Suppressor macrophage treated with lipopolysaccharide for 1 hour (primary cell): ENCODE results near the gene TCN1.
"Not testable (repeated sequence)": the region's sequence is repeated elsewhere in the genome, so short reads cannot be mapped to it uniquely, and the experiment has no call there.

ENCODE experiments used
- DNase-seq, 3 donors: peaks; one replicate each; pipeline ENCODE4 v3.0.0-alpha.2; 2020 to 2022

The TCN1 gene

DNA sequence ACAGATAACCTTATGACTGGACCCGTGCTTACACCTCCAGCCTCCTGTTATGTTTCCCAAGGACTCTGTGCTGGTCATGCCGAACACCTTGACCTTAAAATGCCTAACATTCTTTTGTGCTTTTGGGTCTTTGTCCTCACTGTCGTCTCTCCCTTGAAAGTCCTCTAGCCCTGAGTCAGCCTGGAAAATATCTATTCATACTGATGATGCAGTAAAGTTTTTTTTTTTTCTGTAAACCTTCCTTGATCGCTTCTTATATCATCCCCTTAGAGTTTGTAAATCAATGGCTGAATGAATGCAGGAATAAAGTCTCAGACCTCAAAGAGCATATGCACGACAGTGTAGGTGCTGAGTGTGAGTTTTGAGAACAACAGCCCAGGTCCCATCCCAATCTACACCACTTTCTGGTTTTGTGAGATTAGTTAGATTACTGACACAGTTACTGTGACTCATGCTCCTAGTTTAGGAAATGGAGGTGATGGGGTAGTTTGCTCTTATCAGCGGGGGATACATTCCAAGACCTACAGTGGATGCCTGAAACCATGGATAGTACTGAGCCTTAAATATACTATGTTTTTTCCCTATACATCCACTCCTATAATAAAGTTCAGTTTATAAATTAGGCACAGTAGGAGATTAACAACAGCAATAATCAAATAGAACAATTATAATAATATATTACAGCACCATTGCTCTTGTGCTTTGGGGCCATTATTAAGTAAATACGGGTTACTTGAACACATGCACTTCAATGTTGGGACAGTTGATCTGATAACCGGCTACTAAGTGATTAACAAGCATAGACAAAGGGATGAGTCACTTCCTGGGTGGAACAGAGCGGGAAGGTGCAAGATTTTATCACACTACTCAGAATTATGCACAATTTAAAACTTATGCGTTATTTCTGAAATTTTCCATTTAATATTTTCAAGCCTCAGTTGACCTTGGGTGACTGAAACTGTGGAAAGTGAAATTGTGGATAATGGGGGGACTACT, 8.6 kb downstream of the TCN1 start:
- peak in 2 of 3 donors; percentile 21 to 32 for DNase-seq

DNA sequence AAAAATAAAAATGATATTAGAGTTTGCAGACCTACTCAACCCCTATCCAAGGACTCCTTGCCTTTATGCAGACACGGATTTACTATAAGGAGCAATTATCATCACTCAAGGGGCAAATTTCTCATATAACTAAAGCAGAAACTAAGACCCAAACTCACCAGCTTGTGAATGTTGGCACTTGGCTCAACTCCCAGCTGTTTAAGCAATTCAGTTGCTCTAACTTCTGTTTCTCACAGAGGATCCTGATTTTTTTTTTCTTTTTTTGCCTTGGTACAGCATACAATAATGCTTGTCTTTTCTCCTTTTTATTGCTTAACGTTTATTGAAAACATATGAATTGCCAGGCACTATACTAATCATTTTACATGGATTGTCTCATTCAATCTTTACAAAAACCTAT, 11.4 kb downstream of the TCN1 start:
- DNase-seq, result no peak

DNA sequence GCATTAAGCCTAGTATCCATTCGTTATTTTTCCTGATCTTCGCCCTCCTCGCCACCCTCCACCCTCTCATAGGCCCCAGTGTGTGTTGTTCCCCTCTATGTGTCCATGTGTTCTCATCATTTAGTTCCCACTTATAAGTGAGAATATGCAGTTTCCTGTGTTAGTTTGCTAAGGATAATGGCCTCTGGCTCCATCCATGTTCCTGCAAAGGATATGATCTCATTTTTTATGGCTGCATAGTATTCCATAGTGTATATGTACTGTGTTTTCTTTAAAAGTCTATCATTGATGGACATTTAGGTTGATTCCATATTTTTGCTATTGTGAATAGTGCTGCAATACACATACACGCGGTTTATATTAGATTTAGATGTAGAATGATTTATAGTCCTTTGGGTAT, 14.9 kb downstream of the TCN1 start:
- not testable (repeated sequence) for DNase-seq

DNA sequence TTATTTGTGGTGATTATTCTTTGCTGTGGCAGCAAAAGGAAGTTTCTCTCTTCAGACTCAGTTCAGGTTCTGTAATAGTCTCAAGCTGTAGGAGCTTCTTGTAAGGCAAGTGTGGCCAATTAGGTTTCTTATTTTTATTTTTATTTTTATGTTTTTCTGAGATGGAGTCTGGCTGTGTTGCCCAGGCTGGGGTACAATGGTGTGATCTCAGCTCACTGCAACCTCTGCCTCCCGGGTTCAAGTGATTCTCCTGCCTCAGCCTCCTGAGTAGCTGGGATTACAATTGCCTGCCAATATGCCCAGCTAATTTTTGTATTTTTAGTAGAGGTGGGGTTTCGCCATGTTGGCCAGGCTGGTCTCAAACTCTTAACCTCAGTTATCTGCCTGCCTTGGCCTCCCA, 16.7 kb downstream of the TCN1 start:
- not testable (repeated sequence) for DNase-seq

DNA sequence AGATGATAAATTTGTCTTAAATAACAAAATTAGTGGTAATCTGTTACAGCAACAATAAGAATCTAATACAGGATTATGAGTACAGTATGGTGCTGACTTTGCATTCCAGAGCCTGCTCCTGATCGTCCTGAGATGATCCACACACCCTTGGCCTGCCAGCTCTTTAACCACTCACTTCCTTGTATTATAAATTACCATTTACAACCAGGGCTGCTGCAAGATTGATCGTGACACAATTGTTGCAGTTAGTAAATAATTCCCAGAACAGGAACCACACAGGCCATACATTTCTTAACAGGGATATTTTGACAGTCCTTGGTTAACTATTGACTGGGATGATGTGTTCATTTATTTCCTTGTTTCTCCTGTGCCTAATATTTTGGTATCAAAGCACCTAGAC, 17.2 kb downstream of the TCN1 start:
- DNase-seq, result peak; percentile 24 to 34 (median 28)

DNA sequence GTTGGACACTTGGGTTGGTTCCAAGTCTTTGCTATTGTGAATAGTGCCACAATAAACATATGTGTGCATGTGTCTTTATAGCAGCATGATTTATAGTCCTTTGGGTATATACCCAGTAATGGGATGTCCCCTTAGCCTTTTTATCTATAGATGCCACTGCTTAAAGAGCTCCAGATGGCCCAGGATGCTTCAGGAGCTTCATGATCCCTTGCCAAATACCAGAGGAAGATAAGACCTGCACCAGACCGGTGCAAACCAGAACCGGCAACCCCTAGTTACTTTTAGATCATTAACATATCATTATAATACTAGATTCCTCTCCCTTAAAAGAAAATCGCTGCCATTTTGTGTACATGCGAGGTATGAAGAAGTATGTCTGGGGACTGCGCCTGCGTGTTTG, 17.8 kb downstream of the TCN1 start:
- not testable (repeated sequence) for DNase-seq

DNA sequence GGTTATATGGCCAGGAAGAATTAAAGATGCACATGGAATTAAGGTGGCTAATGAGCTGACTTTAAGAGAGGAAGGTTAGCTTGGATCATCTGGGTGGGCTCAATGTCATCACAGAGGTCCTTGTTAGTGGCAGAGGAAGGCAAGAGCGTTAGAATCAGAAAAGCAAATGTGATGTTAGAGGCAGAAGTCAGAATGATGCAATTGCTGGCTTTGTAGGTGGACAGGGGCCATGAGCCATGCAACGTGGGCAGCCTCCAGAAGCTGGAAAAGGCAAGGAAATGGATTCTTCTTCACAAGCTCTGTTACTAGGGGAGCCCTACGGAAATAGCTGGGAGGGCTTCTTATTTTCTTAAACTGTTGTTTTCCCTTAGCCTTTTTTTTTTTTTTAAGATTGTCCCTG, 18.7 kb downstream of the TCN1 start:
- DNase-seq, result no peak

DNA sequence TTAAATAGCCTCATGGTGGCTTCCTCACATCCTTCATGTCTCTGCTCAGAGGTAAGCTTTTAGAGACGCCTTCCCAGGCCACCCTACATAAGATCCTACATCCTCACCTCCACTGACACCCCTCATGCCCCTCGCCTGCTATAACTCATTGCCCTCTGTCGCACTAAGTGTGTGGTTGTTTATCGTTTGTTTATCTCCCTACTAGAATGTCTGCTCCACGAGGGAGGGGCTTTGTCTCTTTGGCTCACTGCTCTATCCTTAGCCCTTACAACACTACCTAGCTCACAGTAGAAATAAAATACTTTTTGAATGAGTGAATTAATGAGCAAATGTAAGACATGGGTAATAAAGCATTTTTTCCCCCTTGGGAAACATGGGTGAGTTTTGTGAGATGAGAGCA, 19.7 kb downstream of the TCN1 start:
- no peak for DNase-seq

DNA sequence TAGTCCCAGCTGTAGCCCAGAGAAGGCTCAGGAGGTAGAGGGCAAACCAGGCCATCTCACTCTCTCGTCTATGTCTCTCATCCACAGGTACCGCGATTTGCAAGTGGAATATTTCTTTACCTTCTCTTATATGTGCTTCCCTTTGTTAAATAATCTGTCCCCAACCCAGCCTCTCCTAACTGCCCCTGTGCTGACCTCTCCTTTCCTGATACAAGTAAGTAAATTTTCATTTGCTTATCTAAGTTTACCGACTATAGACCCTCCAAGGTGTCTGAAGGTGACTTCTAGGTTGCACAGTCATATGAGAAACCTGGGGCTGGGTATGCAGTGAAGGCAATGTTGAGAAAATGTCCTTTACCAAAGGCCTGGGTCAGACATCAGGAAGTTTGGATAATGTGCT, 20.9 kb downstream of the TCN1 start, which contains the start of gene CBLIF:
CBLIF (minus strand) TSS at position 101 of the 400 bp plus-strand sequence; CDS start at position 55, 46 bp downstream.
- no peak for DNase-seq

DNA sequence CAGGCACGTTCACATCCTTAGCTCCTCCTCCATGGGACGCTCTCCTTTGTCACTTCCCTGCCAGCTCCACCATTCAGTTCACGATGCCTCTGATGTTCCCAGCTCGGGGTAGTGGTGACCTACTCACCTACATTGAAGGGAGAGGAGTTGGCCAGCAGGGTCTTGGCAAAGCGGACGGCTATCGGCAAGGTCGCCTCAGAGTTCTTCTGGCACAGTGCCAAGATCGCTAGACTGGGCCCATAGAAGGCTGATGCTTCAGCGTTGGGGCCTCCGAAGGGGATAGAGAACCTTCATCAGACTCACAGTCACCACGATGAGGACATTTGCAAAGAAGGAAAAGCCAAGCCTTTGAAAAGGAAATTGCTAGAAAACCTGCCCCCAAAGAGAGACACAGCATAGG, 24.0 kb downstream of the TCN1 start:
- DNase-seq, result no peak

DNA sequence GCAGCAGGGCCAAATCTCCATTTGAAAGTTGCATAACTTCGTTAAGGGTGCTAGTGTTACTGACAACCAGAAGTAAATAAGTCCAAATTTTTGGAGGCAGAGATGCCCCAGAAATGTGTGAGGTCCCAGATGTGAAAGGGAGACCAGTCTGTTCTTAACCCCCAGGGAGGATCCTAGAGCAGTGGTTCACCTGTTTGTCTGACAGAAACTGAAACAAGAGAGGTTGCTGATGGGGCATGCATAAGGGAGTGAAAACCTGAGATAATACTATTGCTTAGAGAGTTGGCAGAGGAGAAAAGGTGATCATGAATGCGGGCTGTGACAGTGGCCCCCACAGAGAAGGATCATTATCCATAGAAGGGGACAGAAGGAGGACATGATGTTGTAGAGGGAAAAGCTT, 24.8 kb downstream of the TCN1 start:
- DNase-seq, result no peak

DNA sequence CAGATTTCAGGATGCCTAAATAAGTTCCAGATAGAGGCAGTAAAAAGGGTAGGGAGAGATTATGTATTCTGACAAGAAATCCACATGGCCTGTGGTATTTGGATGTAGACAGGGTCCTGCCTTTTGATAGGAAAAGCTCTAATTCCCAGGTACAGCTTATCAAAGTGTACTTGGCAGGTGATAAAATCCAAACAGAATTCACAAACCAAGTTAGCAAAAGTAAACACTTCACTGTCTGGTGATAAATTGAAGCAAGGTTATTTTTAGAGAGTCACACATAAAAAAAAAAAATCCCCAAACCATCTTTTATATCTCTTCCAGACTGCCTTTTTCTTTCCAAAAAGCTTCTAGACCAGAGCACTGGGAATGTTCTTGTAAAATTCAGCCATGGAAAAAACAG, 26.7 kb downstream of the TCN1 start:
- no peak for DNase-seq

DNA sequence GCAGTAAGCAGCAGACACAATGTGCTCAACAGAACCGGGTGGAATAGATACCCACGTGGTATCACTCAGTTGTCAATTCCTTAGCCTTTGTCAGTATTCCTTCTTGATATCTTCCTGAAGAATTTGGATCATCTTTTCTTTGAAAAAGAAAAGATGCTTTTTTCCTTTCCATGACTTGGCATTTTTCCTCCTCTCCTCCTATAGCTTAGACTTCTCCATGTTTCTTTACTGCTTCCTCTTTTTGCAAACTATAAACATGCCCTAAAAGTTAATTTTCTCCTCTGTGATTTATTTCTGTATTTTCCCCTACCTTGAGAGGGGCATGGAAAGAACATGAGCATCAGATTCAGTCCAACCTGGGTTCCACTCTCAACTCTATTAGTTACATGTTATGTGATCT, 32.7 kb downstream of the TCN1 start:
- DNase-seq, result no peak

DNA sequence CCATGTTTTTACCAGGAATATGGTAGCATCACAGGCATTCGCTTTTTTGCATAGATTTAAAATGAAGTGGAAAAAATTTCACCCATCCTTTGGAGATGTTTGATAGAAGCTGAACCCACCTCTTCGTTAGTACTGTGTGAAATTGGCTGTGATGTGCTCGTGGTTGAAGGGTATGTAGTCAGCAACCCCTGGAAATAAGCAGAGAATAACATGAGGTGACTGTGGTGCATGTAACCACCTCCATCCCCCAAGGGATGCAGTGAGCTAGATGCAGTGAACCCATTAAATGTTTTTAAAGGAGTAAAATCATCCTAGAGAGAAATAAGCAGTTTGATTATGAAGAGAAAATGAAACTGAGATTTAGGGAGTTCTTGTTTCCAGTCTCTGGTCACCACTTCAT, 36.9 kb downstream of the TCN1 start:
- no peak for DNase-seq

DNA sequence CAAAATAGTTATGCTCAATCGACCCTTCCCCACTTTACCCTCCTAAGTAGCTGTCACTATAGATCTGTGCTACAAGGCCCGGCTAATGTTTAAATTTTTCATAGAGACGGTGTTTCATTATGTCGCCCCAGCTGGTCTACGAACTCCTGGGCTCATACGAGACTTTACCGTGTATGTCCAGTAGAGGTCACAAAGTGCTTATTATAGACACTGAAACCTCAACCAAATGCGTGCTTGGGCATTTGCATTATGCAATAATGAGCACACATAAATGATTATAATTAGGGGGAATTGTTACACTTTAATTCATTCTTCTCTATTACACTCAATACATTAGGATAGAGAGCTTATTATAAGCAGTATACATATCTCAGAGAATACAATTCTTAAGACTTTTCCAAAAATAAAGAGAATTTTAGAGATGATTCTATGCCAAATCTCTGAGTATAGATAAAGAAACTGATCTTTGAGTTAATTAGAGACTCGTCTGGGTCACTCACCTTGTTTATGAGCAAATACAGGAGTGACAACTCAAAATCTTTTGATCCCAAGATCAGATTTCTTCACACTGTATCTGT, 43.2 kb downstream of the TCN1 start:
- peak; percentile 73 to 86 (median 86) for DNase-seq

DNA sequence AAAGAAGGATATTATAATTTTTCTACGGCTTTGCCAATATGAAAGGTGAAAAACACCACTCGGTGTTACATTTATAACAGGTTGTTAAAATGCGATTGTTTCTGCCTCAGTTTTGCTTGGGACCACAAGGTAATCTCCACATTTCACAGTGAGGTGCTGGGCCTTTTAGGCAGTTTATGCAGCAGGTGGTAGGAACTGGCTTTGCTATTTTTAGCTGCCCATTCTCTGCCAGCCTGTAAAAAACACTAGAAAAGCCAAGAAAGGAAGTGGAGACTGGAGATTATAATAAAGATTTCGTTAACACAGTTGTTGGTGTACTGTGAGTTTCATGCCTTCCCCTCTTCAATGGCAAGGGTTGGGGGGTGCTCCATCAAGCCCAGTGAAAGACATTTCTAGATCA, 47.7 kb downstream of the TCN1 start:
- DNase-seq, result no peak

DNA sequence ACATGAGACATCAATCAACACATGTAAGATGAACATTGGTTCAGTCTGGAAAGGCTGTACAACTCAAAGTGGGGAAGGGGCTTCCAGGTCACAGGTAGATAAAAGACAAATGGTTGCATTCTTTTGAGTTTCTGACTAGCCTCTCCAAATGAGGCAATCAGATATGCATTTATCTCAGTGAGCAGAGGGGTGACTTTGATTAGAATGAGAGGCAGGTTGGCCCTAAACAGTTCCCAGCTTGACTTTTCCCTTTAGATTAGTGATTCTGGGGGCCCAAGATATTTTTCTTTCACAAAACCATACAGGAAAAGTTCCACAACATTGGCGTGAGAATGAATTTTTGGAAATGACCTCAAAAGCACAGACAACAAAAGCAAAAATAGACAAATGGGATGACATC, 49.9 kb downstream of the TCN1 start:
- DNase-seq, result not testable (repeated sequence)

DNA sequence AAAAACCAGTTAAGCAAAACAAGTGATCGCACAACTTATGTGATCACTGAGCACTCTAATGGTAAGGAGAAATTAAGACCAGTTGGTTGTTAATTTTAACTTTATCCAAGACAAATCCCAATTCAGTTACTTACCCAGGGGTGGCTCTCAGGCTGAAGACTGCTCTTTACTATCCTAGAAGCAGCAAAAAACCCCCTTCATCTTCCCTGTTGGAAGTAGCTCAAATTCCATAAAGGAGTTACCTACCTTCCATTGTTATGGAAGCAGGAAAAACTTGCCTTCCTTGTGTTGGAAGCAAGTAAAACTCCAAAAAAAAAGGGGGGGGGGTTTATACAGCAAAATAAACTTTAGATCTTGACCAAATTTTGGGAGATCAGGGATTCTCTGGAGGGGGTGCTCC, 50.5 kb downstream of the TCN1 start:
- no peak for DNase-seq

DNA sequence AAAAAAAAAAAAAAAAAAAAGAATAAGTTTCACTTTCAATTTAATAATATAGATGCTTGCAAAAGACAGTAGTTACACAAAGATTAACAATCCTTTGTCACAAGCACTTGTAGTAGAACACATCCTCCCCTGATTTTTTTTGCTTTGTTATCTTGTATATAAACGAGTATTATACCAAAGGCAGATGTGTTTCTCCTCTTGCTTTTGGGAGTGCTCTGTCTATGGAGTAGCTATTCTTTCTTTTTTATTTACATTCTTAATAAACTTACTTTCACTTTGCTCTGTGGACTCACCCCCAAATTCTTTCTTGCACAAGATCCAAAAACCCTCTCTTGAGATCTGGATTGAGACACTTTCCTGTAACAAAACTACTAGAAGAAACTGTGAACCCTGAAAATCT, 52.3 kb downstream of the TCN1 start:
- DNase-seq, result peak; percentile 15 to 54 (median 27)

DNA sequence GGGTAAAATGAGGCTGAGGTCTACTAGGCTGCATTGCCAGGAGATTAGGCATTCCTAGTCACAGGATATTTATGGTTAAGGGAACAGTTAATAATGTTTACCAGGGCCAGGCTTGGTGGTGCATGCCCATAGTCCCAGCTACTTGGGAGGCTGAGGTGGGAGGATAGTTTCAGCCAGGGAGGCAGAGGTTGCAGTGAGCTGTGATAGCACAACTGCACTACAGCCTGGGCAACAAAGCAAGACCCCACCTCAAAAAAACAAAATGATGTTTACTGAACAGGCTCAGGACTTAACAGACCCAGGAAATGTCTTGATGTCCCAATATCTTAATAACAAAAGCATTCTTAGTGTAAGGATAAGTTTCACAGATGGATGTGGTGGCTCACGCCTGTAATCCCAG, 52.9 kb downstream of the TCN1 start:
- no peak for DNase-seq

DNA sequence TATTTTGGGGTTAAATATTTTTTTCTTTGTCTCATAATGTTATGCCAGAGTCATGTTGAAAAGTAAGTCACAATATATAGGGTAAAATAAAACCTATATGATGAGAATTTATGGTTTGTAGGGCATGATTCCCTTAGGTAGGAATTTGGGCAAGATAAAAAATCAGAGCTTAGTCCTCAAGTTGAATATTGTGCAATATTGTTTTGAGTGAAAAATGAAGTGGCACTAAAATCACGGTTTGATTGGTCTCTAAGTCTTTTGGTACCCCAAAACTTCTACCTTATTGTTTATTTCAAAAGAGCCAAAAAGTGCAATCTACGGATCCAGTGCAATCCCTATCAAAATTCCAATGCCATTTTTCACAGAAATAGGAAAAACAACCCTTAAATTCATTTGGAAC, 54.1 kb downstream of the TCN1 start:
- no peak for DNase-seq

DNA sequence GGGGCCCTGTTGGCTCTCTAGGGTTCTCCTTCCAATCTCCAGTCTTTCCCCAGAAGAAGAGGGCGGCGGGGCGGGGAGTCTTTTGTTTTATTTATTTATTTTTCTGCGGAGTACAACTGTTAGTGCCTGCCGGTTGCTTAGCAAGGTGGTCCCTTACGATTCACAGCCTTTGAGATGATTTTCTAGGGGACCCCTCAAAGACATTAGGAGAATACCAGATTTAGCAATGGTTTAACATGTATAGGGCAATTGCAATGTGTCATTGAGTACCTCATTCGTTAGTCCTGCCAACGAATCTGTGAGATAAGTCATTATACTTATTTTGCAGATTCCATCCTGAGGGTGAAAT, 55.4 kb downstream of the TCN1 start:
- peak in 1 of 3 donors; percentile 26 for DNase-seq

DNA sequence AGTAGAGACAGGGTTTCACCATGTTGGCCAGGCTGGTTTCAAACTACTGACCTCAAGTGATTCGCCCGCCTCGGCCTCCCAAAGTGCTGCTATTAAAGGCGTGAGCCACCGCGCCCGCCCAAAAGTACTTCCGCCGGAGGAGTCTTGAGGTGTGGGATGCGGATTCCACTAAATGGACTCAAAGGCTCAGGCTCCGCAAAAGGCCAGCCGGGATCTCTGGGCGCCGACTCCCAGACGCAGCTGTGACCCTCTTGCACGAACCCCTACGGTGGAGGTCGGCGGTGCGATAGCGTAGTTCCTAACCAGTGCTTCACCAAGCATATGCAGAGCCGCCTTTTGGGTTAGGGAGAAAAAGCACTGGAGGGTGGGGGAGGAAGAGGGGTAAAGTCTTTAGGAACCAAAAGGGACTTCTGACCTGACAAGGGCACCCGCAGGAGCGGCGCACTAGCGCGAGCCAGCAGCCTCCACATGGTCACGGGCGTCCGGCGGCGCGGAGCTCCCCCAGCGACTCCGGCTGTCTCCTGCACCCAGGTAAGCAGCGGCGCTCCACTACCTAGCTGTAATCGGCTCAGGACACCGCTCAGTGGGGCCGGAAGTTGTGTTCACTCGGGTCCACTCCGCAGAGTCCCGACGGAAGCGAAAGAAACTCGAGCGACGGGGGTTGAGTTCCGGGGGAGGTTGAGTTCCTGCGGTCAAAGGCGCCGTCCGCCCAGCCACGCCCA, 55.9 kb downstream of the TCN1 start, which contains the start of gene MRPL16:
MRPL16 (minus strand) TSS at position 590 of the 722 bp plus-strand sequence; CDS start at position 470, 120 bp downstream.
- peak; percentile 91 to 95 (median 94) for DNase-seq
